GM18519 (cell line): ENCODE results near the gene SPATC1L.
"Not testable (repeated sequence)": the region's sequence is repeated elsewhere in the genome, so short reads cannot be mapped to it uniquely, and the experiment has no call there.

Experiments
- ATAC-seq: cut with Tn5 transposase; IDR thresholded peaks from one replicate; pipeline ENCODE4 v1.9.1; 2021; ENCODE audit warnings: mild to moderate bottlenecking, moderate library complexity; ENCODE audit not compliant: unreplicated experiment, low FRiP score

SPATC1L gene

GRCh38 chr21:46183910-46184624, at the start of gene SPATC1L:
TSS of gene SPATC1L (minus strand) at chr21:46184459. CDS start at chr21:46182816, 1,643 bp downstream.
- no peak for ATAC-seq

- no peak for ATAC-seq
Measured at GRCh38 chr21:46229923-46230260, 45.6 kb upstream of the SPATC1L start.

GRCh38 chr21:46229133-46229922, 45.1 kb upstream of the SPATC1L start:
- ATAC-seq = no peak

GRCh38 chr21:46228345-46229051, 44.2 kb upstream of the SPATC1L start, which contains the start of gene LSS:
TSS of gene LSS (minus strand) at chr21:46228774. CDS start at chr21:46228745, 29 bp downstream.
- ATAC-seq = peak; percentile 59

GRCh38 chr21:46227811-46228344, 43.6 kb upstream of the SPATC1L start:
- no peak for ATAC-seq

GRCh38 chr21:46226920-46227599, 42.8 kb upstream of the SPATC1L start:
- ATAC-seq = no peak

- ATAC-seq = no peak
Measured at GRCh38 chr21:46226146-46226545, 41.9 kb upstream of the SPATC1L start.

- not testable (repeated sequence) for ATAC-seq
Measured at GRCh38 chr21:46223661-46224060, 39.4 kb upstream of the SPATC1L start.

- ATAC-seq = no peak
Measured at GRCh38 chr21:46223217-46223616, 39.0 kb upstream of the SPATC1L start.

GRCh38 chr21:46222436-46223116, 38.3 kb upstream of the SPATC1L start:
- ATAC-seq = no peak

- ATAC-seq = no peak
Measured at GRCh38 chr21:46221664-46222435, 37.6 kb upstream of the SPATC1L start.

- ATAC-seq = no peak
Measured at GRCh38 chr21:46220847-46221246, 36.6 kb upstream of the SPATC1L start.

GRCh38 chr21:46220275-46220810, 36.1 kb upstream of the SPATC1L start:
- ATAC-seq = no peak

- no peak for ATAC-seq
Measured at GRCh38 chr21:46219591-46220239, 35.5 kb upstream of the SPATC1L start.

- ATAC-seq = no peak
Measured at GRCh38 chr21:46218906-46219590, 34.8 kb upstream of the SPATC1L start.

GRCh38 chr21:46217511-46218196, 33.4 kb upstream of the SPATC1L start:
- no peak for ATAC-seq

- no peak for ATAC-seq
Measured at GRCh38 chr21:46216132-46216747, 32.0 kb upstream of the SPATC1L start.
